Lower leg skin (tissue), 4 donors: ENCODE data around the gene TFAP2A. TPM values are rescaled to one million over a fixed set of nuclear protein-coding genes. Genes with fewer than 3 reads are reported as not detected.

Source experiments
- DNase-seq, 2 donors: peaks; one replicate each; pipeline ENCODE4 v3.0.0-alpha.2; 2019; ENCODE audit warnings: low spot score in 2 of 2
- H3K4me3 ChIP-seq: fragments of 200-600 bp; sonication (generic); 2 replicates; pipeline ENCODE4 v1.5.1; 2017; ENCODE audit warnings: mild to moderate bottlenecking, low read depth; ENCODE audit not compliant: poor library complexity, severe bottlenecking
- CTCF ChIP-seq, 3 donors: fragments of 450-650 bp; IDR thresholded peaks; one replicate each; pipeline ENCODE4 v1.5.1; 2016; ENCODE audit warnings: antibody characterized with exemption in 3 of 3, mild to moderate bottlenecking in 3 of 3, moderate library complexity in 2 of 3
- POLR2A ChIP-seq, 2 donors: fragments of 450-650 bp; IDR thresholded peaks; one replicate each; pipeline ENCODE4 v1.6.1; 2016 to 2017; ENCODE audit warnings: antibody characterized with exemption in 2 of 2, mild to moderate bottlenecking in 1 of 2, moderate library complexity in 1 of 2
- WGBS, 2 donors: methylation state at CpG; one replicate each; pipeline ENCODE4 v1.1.5; 2018; 5-methylcytosine and 5-hydroxymethylcytosine counted together
- intact Hi-C: fragments of 100-400 bp; cut with DNase I; formaldehyde crosslinking; loops from one replicate; pipeline ENCODE4 v1.15.0; 2023; ENCODE audit warnings: low total_unique reads
- total RNA-seq, 4 donors: library from RNA; depleted of rRNA; stranded (reverse); fragments of >200 nt; gene quantifications; one replicate each; pipeline ENCODE4 v1.1.0, GENCODE V29; 2016

The TFAP2A gene
- total RNA-seq, 4 donors from 2014 or later = 62.0 to 123 (median 63.7) TPM

GRCh38 chr6:10401004-10401536 lies 13.8 kb downstream of the TFAP2A start:
- intact Hi-C loops = loop anchor here (10.0 kb wide), 1 partner anchor 306 kb away; no protein-coding TSS in a partner anchor
- H3K4me3 ChIP-seq = no peak overlapping the region
- DNase-seq = no peak
- WGBS, 2 donors = 14 to 17% methylated on average over 9 of the region's 9 CpGs
- TF ChIP-seq CTCF (IDR thresholded peaks at IDR 0.05) (no peak), POLR2A (IDR thresholded peaks at IDR 0.05) (no peak)

GRCh38 chr6:10400330-10400729 lies 14.5 kb downstream of the TFAP2A start:
- 43 to 47% methylated on average over 8 of the region's 8 CpGs for WGBS, 2 donors
- no peak overlapping the region for H3K4me3 ChIP-seq
- TF ChIP-seq POLR2A (IDR thresholded peaks at IDR 0.05) = no peak
- TF ChIP-seq CTCF (IDR thresholded peaks at IDR 0.05) = no peak
- intact Hi-C loops = loop anchor here (10.0 kb wide), 1 partner anchor 306 kb away; no protein-coding TSS in a partner anchor
- no peak for DNase-seq

- intact Hi-C loops = no loop called here
Measured at GRCh38 chr6:10399451-10399850, 15.4 kb downstream of the TFAP2A start.

GRCh38 chr6:10398446-10399218 lies 16.2 kb downstream of the TFAP2A start:
- 38 to 47% methylated on average over 19 to 20 of the region's 20 CpGs for WGBS, 2 donors
- H3K4me3 ChIP-seq = no peak overlapping the region
- TF ChIP-seq POLR2A (IDR thresholded peaks at IDR 0.05) (no peak), CTCF (IDR thresholded peaks at IDR 0.05) (no peak)
- intact Hi-C loops = no loop called here
- DNase-seq = no peak

More at GRCh38 chr6:10399451-10399850, 15.4 kb downstream of the TFAP2A start:
- no peak for DNase-seq
- TF ChIP-seq POLR2A (IDR thresholded peaks at IDR 0.05) (no peak), CTCF (IDR thresholded peaks at IDR 0.05) (no peak)
- 51 to 52% methylated on average over 2 of the region's 2 CpGs for WGBS, 2 donors
- H3K4me3 ChIP-seq = no peak overlapping the region

GRCh38 chr6:10397756-10398445 lies 17.0 kb downstream of the TFAP2A start:
- WGBS, 2 donors = 49 to 58% methylated on average over 19 to 28 of the region's 28 CpGs
- intact Hi-C loops = no loop called here
- no peak overlapping the region for H3K4me3 ChIP-seq
- TF ChIP-seq CTCF (IDR thresholded peaks at IDR 0.05) = no peak
- no peak for TF ChIP-seq POLR2A (IDR thresholded peaks at IDR 0.05)
- no peak for DNase-seq
